ENCODE measurements around the gene IL1R1. TPM values are rescaled to one million over a fixed set of nuclear protein-coding genes. Genes with fewer than 3 reads are reported as not detected.

IL1R1 gene
- total RNA-seq, 1 donor from 2014 or later: 0.52 TPM

DNA sequence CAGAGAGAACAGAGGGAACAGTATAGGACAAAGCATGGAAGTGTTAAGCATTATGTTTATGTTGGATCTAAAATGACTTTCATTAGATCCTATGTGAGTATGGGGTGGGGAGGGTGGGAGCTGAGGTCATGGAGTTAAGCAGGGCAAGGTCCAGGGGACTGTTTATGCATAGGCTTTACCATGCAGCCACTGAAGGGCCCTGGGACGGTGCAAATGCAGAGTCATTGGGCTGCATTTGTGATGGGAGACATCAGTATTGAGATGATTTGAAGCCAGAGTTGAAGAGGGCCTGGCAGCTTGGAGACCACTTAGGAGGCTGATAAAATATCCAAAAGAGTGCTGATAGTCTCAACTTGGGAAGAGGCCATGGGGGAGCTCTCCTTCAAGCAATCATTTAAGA, 66.9 kb downstream of the IL1R1 start:
- Mint-ChIP-seq H3K4me1 (ENCODE audit: low read depth) (no peaks in the 10 kb centered on the region), H3K4me3 (ENCODE audit: low read depth) (no peak overlapping the region), H3K27me3 (ENCODE audit: low read depth) (peaks cover 4% of the 10 kb centered on the region), H3K27ac (no peak overlapping the region), H3K36me3 (ENCODE audit: low read depth) (no peaks in the 10 kb centered on the region), H3K9me3 (peaks cover 7% of the 10 kb centered on the region)
- intact Hi-C loops (cut with micrococcal nuclease): no loop called here
- no peak for DNase-seq (ENCODE audit: low spot score)

DNA sequence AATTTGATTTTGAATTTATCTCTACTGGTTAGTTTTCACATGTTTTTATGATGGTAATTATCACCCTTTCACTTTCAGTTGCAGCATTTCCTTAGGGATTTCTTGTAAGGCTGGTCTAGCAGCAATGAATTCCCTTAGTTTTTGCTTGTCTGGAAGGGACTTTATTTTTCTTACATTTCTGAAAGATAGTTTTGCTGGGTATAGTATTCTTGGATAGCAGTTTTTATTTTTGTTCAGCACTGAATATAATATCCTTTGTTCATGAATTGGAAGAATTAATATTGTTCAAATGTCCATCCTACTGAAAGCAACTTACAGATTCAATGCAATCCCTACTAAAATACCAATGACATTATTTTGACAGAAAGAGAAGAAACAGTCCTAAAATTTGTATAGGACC, 74.5 kb downstream of the IL1R1 start:
- no peak overlapping the region for H3K27ac Mint-ChIP-seq
- no peak for DNase-seq (ENCODE audit: low spot score)
- H3K27me3 Mint-ChIP-seq (ENCODE audit: low read depth): peaks cover 3% of the 10 kb centered on the region
- peaks cover 41% of the 10 kb centered on the region for H3K9me3 Mint-ChIP-seq
- H3K4me1 Mint-ChIP-seq (ENCODE audit: low read depth): peaks cover 9% of the 10 kb centered on the region
- peaks cover 23% of the 10 kb centered on the region for H3K36me3 Mint-ChIP-seq (ENCODE audit: low read depth)
- H3K4me3 Mint-ChIP-seq (ENCODE audit: low read depth): no peak overlapping the region
- intact Hi-C loops (cut with micrococcal nuclease): no loop called here

GRCh38 chr2:102224824-102225739, 82.5 kb downstream of the IL1R1 start:
- intact Hi-C loops (cut with micrococcal nuclease): no loop called here
- no peak overlapping the region for H3K4me3 Mint-ChIP-seq (ENCODE audit: low read depth)
- peaks cover 3% of the 10 kb centered on the region for H3K27me3 Mint-ChIP-seq (ENCODE audit: low read depth)
- H3K4me1 Mint-ChIP-seq (ENCODE audit: low read depth): peaks cover 51% of the 10 kb centered on the region
- DNase-seq (ENCODE audit: low spot score): no peak
- no peak overlapping the region for H3K27ac Mint-ChIP-seq
- peaks cover 3% of the 10 kb centered on the region for H3K36me3 Mint-ChIP-seq (ENCODE audit: low read depth)
- H3K9me3 Mint-ChIP-seq: peaks cover 5% of the 10 kb centered on the region

DNA sequence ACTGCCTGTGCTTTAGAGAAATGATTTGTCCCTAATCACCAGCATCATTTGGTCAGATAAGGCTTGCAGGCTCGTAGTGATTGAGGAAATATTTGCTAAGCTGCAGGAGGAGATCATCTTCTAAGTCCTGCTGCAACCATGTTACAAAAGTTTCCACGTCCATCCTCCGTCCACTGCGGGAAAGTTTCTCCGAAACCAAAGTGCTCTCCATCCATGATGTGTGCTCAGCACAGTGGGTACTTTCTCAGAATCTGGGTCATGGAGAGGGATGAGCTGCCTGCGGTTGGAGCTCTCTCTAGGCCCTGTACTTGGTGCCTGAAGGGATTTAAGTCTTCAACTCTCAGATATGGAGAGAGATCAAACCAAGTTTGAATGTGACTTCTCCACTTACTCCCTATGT, 83.6 kb downstream of the IL1R1 start:
- H3K9me3 Mint-ChIP-seq: peaks cover 5% of the 10 kb centered on the region
- intact Hi-C loops (cut with micrococcal nuclease): no loop called here
- H3K27me3 Mint-ChIP-seq (ENCODE audit: low read depth): peaks cover under 1% of the 10 kb centered on the region
- no peak overlapping the region for H3K4me3 Mint-ChIP-seq (ENCODE audit: low read depth)
- H3K36me3 Mint-ChIP-seq (ENCODE audit: low read depth): peaks cover 3% of the 10 kb centered on the region
- no peak for DNase-seq (ENCODE audit: low spot score)
- peaks cover 56% of the 10 kb centered on the region for H3K4me1 Mint-ChIP-seq (ENCODE audit: low read depth)
- peak overlapping the region; percentile 71 for H3K27ac Mint-ChIP-seq

- Mint-ChIP-seq H3K4me3 (ENCODE audit: low read depth) (no peak overlapping the region), H3K27me3 (ENCODE audit: low read depth) (peaks cover 2% of the 10 kb centered on the region), H3K36me3 (ENCODE audit: low read depth) (peaks cover 3% of the 10 kb centered on the region), H3K9me3 (peaks cover 5% of the 10 kb centered on the region), H3K27ac (peak overlapping the region; percentile 71), H3K4me1 (ENCODE audit: low read depth) (peaks cover 56% of the 10 kb centered on the region)
- DNase-seq (ENCODE audit: low spot score): no peak
- intact Hi-C loops (cut with micrococcal nuclease): no loop called here
These were observed 84.3 kb downstream of the IL1R1 start for GRCh38 chr2:102226612-102227391.

- Mint-ChIP-seq H3K27me3 (ENCODE audit: low read depth) (peaks cover 2% of the 10 kb centered on the region), H3K4me3 (ENCODE audit: low read depth) (no peak overlapping the region), H3K36me3 (ENCODE audit: low read depth) (peaks cover 3% of the 10 kb centered on the region), H3K27ac (peak overlapping the region; percentile 4), H3K4me1 (ENCODE audit: low read depth) (peaks cover 57% of the 10 kb centered on the region), H3K9me3 (no peaks in the 10 kb centered on the region)
- intact Hi-C loops (cut with micrococcal nuclease): no loop called here
- no peak for DNase-seq (ENCODE audit: low spot score)
These were observed 86.7 kb downstream of the IL1R1 start for GRCh38 chr2:102229141-102229769.

Other genes with a start within 250 kb of the IL1R1 start
- gene IL1R2, start 150.8 kb upstream of the IL1R1 start, total RNA-seq: 0.97 and 1.8 TPM in 2 replicates
- not detected in 2 replicates for gene IL1RL2, start 44.3 kb downstream of the IL1R1 start, total RNA-seq
- 10.7 and 11.1 TPM in 2 replicates for gene IL1RL1, start 168.8 kb downstream of the IL1R1 start, total RNA-seq
- 61.9 and 68.2 TPM in 2 replicates for gene IL18R1, start 213.1 kb downstream of the IL1R1 start, total RNA-seq